ENCODE measurements around the gene UBR2.
A peak's percentile ranks its signal among the peaks of the same experiment; 100 is the strongest.

UBR2 gene

GRCh38 chr6:42530296-42530695, 33.5 kb upstream of the UBR2 start:
- Histone ChIP-seq H3K27ac (ENCODE audit: insufficient read depth, low read depth, low read length, poor library complexity, severe bottlenecking) (no peak overlapping the region), H3K4me1 (ENCODE audit: control insufficient read depth, insufficient read depth, low read length) (no peaks in the 10 kb centered on the region), H3K36me3 (ENCODE audit: control insufficient read depth, insufficient read depth, low read length) (no peaks in the 10 kb centered on the region), H3K9me3 (ENCODE audit: control insufficient read depth, low read length) (no peaks in the 10 kb centered on the region), H3K4me3 (ENCODE audit: insufficient read depth, low read depth, low read length) (no peak overlapping the region), H3K27me3 (ENCODE audit: control insufficient read depth, insufficient read depth, low read length, poor library complexity, severe bottlenecking) (no peaks in the 10 kb centered on the region)
- 86 to 96% methylated on average over 1 of the region's 1 CpG for WGBS, 2 experiments

- Histone ChIP-seq H3K27me3 (ENCODE audit: control insufficient read depth, insufficient read depth, low read length, poor library complexity, severe bottlenecking) (no peaks in the 10 kb centered on the region), H3K9me3 (ENCODE audit: control insufficient read depth, low read length) (no peaks in the 10 kb centered on the region), H3K36me3 (ENCODE audit: control insufficient read depth, insufficient read depth, low read length) (no peaks in the 10 kb centered on the region), H3K27ac (ENCODE audit: insufficient read depth, low read depth, low read length, poor library complexity, severe bottlenecking) (no peak overlapping the region), H3K4me3 (ENCODE audit: insufficient read depth, low read depth, low read length) (no peak overlapping the region), H3K4me1 (ENCODE audit: control insufficient read depth, insufficient read depth, low read length) (no peaks in the 10 kb centered on the region)
- 93 to 95% methylated on average over 1 of the region's 1 CpG for WGBS, 2 experiments
These were observed 33.1 kb upstream of the UBR2 start for GRCh38 chr6:42530751-42531150.

GRCh38 chr6:42532038-42532669, 31.7 kb upstream of the UBR2 start:
- H3K4me3 ChIP-seq (ENCODE audit: insufficient read depth, low read depth, low read length): no peak overlapping the region
- H3K36me3 ChIP-seq (ENCODE audit: control insufficient read depth, insufficient read depth, low read length): no peaks in the 10 kb centered on the region
- H3K4me1 ChIP-seq (ENCODE audit: control insufficient read depth, insufficient read depth, low read length): no peaks in the 10 kb centered on the region
- no peaks in the 10 kb centered on the region for H3K27me3 ChIP-seq (ENCODE audit: control insufficient read depth, insufficient read depth, low read length, poor library complexity, severe bottlenecking)
- no peak overlapping the region for H3K27ac ChIP-seq (ENCODE audit: insufficient read depth, low read depth, low read length, poor library complexity, severe bottlenecking)
- H3K9me3 ChIP-seq (ENCODE audit: control insufficient read depth, low read length): no peaks in the 10 kb centered on the region

- 92% methylated on average over 5 of the region's 5 CpGs for WGBS, 2 experiments
- no peak overlapping the region for H3K4me3 ChIP-seq (ENCODE audit: insufficient read depth, low read depth, low read length)
These were observed 30.0 kb upstream of the UBR2 start for GRCh38 chr6:42533794-42534193.

GRCh38 chr6:42537536-42537935, 26.3 kb upstream of the UBR2 start:
- Histone ChIP-seq H3K4me3 (ENCODE audit: insufficient read depth, low read depth, low read length) (no peak overlapping the region), H3K36me3 (ENCODE audit: control insufficient read depth, insufficient read depth, low read length) (no peaks in the 10 kb centered on the region), H3K27ac (ENCODE audit: insufficient read depth, low read depth, low read length, poor library complexity, severe bottlenecking) (no peak overlapping the region), H3K27me3 (ENCODE audit: control insufficient read depth, insufficient read depth, low read length, poor library complexity, severe bottlenecking) (no peaks in the 10 kb centered on the region), H3K4me1 (ENCODE audit: control insufficient read depth, insufficient read depth, low read length) (no peaks in the 10 kb centered on the region), H3K9me3 (ENCODE audit: control insufficient read depth, low read length) (no peaks in the 10 kb centered on the region)
- WGBS, 2 experiments: 95 to 98% methylated on average over 1 of the region's 1 CpG

More at GRCh38 chr6:42533794-42534193, 30.0 kb upstream of the UBR2 start:
- H3K27me3 ChIP-seq (ENCODE audit: control insufficient read depth, insufficient read depth, low read length, poor library complexity, severe bottlenecking): no peaks in the 10 kb centered on the region
- H3K36me3 ChIP-seq (ENCODE audit: control insufficient read depth, insufficient read depth, low read length): no peaks in the 10 kb centered on the region
- H3K4me1 ChIP-seq (ENCODE audit: control insufficient read depth, insufficient read depth, low read length): no peaks in the 10 kb centered on the region
- H3K9me3 ChIP-seq (ENCODE audit: control insufficient read depth, low read length): no peaks in the 10 kb centered on the region
- no peak overlapping the region for H3K27ac ChIP-seq (ENCODE audit: insufficient read depth, low read depth, low read length, poor library complexity, severe bottlenecking)

- 93 to 97% methylated on average over 1 of the region's 1 CpG for WGBS, 2 experiments
- H3K4me3 ChIP-seq (ENCODE audit: insufficient read depth, low read depth, low read length): no peak overlapping the region
- H3K4me1 ChIP-seq (ENCODE audit: control insufficient read depth, insufficient read depth, low read length): no peaks in the 10 kb centered on the region
- H3K36me3 ChIP-seq (ENCODE audit: control insufficient read depth, insufficient read depth, low read length): no peaks in the 10 kb centered on the region
- no peak overlapping the region for H3K27ac ChIP-seq (ENCODE audit: insufficient read depth, low read depth, low read length, poor library complexity, severe bottlenecking)
- H3K9me3 ChIP-seq (ENCODE audit: control insufficient read depth, low read length): no peaks in the 10 kb centered on the region
- no peaks in the 10 kb centered on the region for H3K27me3 ChIP-seq (ENCODE audit: control insufficient read depth, insufficient read depth, low read length, poor library complexity, severe bottlenecking)
These were observed 24.7 kb upstream of the UBR2 start for GRCh38 chr6:42539135-42539534.

- no peaks in the 10 kb centered on the region for H3K9me3 ChIP-seq (ENCODE audit: control insufficient read depth, low read length)
- H3K27me3 ChIP-seq (ENCODE audit: control insufficient read depth, insufficient read depth, low read length, poor library complexity, severe bottlenecking): no peaks in the 10 kb centered on the region
- H3K27ac ChIP-seq (ENCODE audit: insufficient read depth, low read depth, low read length, poor library complexity, severe bottlenecking): no peak overlapping the region
- H3K4me3 ChIP-seq (ENCODE audit: insufficient read depth, low read depth, low read length): no peak overlapping the region
- no peaks in the 10 kb centered on the region for H3K36me3 ChIP-seq (ENCODE audit: control insufficient read depth, insufficient read depth, low read length)
- 93 to 94% methylated on average over 7 of the region's 7 CpGs for WGBS, 2 experiments
- H3K4me1 ChIP-seq (ENCODE audit: control insufficient read depth, insufficient read depth, low read length): no peaks in the 10 kb centered on the region
These were observed 18.5 kb upstream of the UBR2 start for GRCh38 chr6:42545226-42545773.

GRCh38 chr6:42547407-42548329, 16.2 kb upstream of the UBR2 start:
- H3K4me1 ChIP-seq (ENCODE audit: control insufficient read depth, insufficient read depth, low read length): no peaks in the 10 kb centered on the region
- H3K9me3 ChIP-seq (ENCODE audit: control insufficient read depth, low read length): no peaks in the 10 kb centered on the region
- no peaks in the 10 kb centered on the region for H3K27me3 ChIP-seq (ENCODE audit: control insufficient read depth, insufficient read depth, low read length, poor library complexity, severe bottlenecking)
- peak overlapping the region; percentile 29 for H3K4me3 ChIP-seq (ENCODE audit: insufficient read depth, low read depth, low read length)
- H3K27ac ChIP-seq (ENCODE audit: insufficient read depth, low read depth, low read length, poor library complexity, severe bottlenecking): no peak overlapping the region
- 18 to 19% methylated on average over 27 of the region's 27 CpGs for WGBS, 2 experiments
- no peaks in the 10 kb centered on the region for H3K36me3 ChIP-seq (ENCODE audit: control insufficient read depth, insufficient read depth, low read length)

GRCh38 chr6:42550277-42550676, 13.6 kb upstream of the UBR2 start:
- H3K27me3 ChIP-seq (ENCODE audit: control insufficient read depth, insufficient read depth, low read length, poor library complexity, severe bottlenecking): no peaks in the 10 kb centered on the region
- H3K9me3 ChIP-seq (ENCODE audit: control insufficient read depth, low read length): no peaks in the 10 kb centered on the region
- no peak overlapping the region for H3K27ac ChIP-seq (ENCODE audit: insufficient read depth, low read depth, low read length, poor library complexity, severe bottlenecking)
- no peaks in the 10 kb centered on the region for H3K36me3 ChIP-seq (ENCODE audit: control insufficient read depth, insufficient read depth, low read length)
- WGBS, 2 experiments: 100% methylated on average over 1 of the region's 1 CpG
- H3K4me3 ChIP-seq (ENCODE audit: insufficient read depth, low read depth, low read length): no peak overlapping the region
- H3K4me1 ChIP-seq (ENCODE audit: control insufficient read depth, insufficient read depth, low read length): no peaks in the 10 kb centered on the region

- Histone ChIP-seq H3K27me3 (ENCODE audit: control insufficient read depth, insufficient read depth, low read length, poor library complexity, severe bottlenecking) (no peaks in the 10 kb centered on the region), H3K36me3 (ENCODE audit: control insufficient read depth, insufficient read depth, low read length) (no peaks in the 10 kb centered on the region), H3K4me3 (ENCODE audit: insufficient read depth, low read depth, low read length) (no peak overlapping the region), H3K4me1 (ENCODE audit: control insufficient read depth, insufficient read depth, low read length) (no peaks in the 10 kb centered on the region), H3K9me3 (ENCODE audit: control insufficient read depth, low read length) (no peaks in the 10 kb centered on the region), H3K27ac (ENCODE audit: insufficient read depth, low read depth, low read length, poor library complexity, severe bottlenecking) (no peak overlapping the region)
- WGBS, 2 experiments: 93% methylated on average over 1 of the region's 1 CpG
These were observed 12.6 kb upstream of the UBR2 start for GRCh38 chr6:42551217-42551616.

Data from ectodermal cell (in vitro differentiated cells).